CD14-positive monocyte (primary cell): Measurements from ENCODE around the gene FIBCD1. TPM values are rescaled to one million over a fixed set of nuclear protein-coding genes. Genes with fewer than 3 reads are reported as not detected.

Experiments used
- DNase-seq, 3 donors: peaks; one replicate each; pipeline ENCODE4 v3.0.0-alpha.2; 2011 to 2022
- H2AFZ ChIP-seq: 2 replicates; pipeline ENCODE4 v1.6.0; 2012; ENCODE audit warnings: mild to moderate bottlenecking, low read depth, low read length, inconsistent platforms; ENCODE audit not compliant: insufficient read depth, poor library complexity, severe bottlenecking
- H3K27ac ChIP-seq, 2 donors: 1 replicate in 1 of 2; 2 replicates in 1 of 2; pipeline ENCODE4 v1.5.1; 2012 to 2013; ENCODE audit warnings: low read length in 2 of 2, control low read depth in 1 of 2, inconsistent platforms in 1 of 2, low read depth in 1 of 2, mild to moderate bottlenecking in 1 of 2
- H3K27me3 ChIP-seq, 2 donors: one replicate each; pipeline versions ENCODE4 v1.6.0 to v1.6.1; 2011 to 2013; ENCODE audit warnings: low read length in 2 of 2; ENCODE audit not compliant: control insufficient read depth in 2 of 2, insufficient read depth in 2 of 2
- H3K36me3 ChIP-seq, 2 donors: replicated peaks in 1 of 2; 1 replicate in 1 of 2; 2 replicates in 1 of 2; pipeline versions ENCODE4 v1.5.1 to v1.6.1; 2012 to 2013; ENCODE audit warnings: low read length in 2 of 2, control low read depth in 1 of 2, inconsistent platforms in 1 of 2, mild to moderate bottlenecking in 1 of 2; ENCODE audit not compliant: insufficient read depth in 2 of 2, control insufficient read depth in 1 of 2
- H3K4me1 ChIP-seq, 2 donors: 1 replicate in 1 of 2; 2 replicates in 1 of 2; pipeline versions ENCODE4 v1.5.1 to v1.6.1; 2012 to 2013; ENCODE audit warnings: low read length in 2 of 2, control low read depth in 1 of 2, inconsistent platforms in 1 of 2, mild to moderate bottlenecking in 1 of 2, moderate library complexity in 1 of 2; ENCODE audit not compliant: insufficient read depth in 2 of 2, control insufficient read depth in 1 of 2
- H3K4me2 ChIP-seq: replicated peaks from 2 replicates; pipeline ENCODE3; 2012; ENCODE audit warnings: low read length, moderate library complexity, mild to moderate bottlenecking; ENCODE audit not compliant: poor library complexity, severe bottlenecking; ENCODE audit errors: extremely low read depth
- H3K4me3 ChIP-seq, 3 experiments: fragments of 200-600 bp in 1 of 3; sonication (generic) in 1 of 3; replicated peaks in 1 of 3; 1 replicate in 2 of 3; 2 replicates in 1 of 3; pipeline ENCODE4 v1.5.1; 2011 to 2013; ENCODE audit warnings: low read length in 3 of 3, mild to moderate bottlenecking in 3 of 3, control low read depth in 2 of 3, low read depth in 2 of 3, inconsistent platforms in 1 of 3, moderate library complexity in 1 of 3
- H3K79me2 ChIP-seq: 2 replicates; pipeline ENCODE4 v1.6.0; 2012; ENCODE audit warnings: mild to moderate bottlenecking, control low read depth, inconsistent platforms, low read length, moderate library complexity; ENCODE audit not compliant: insufficient read depth
- H3K9ac ChIP-seq: 2 replicates; pipeline ENCODE4 v1.6.0; 2017; ENCODE audit warnings: low read length, mild to moderate bottlenecking; ENCODE audit not compliant: insufficient read depth, poor library complexity, severe bottlenecking
- H3K9me3 ChIP-seq, 2 donors: replicated peaks in 1 of 2; 1 replicate in 1 of 2; 2 replicates in 1 of 2; pipeline versions ENCODE4 v1.5.1 to v1.6.1; 2012 to 2013; ENCODE audit warnings: low read length in 2 of 2, control low read depth in 1 of 2; ENCODE audit not compliant: control insufficient read depth in 1 of 2, insufficient read depth in 1 of 2
- H4K20me1 ChIP-seq: 2 replicates; pipeline ENCODE4 v1.6.0; 2012; ENCODE audit warnings: mild to moderate bottlenecking, low read length, control low read depth, moderate library complexity; ENCODE audit not compliant: insufficient read depth
- H3K27ac Mint-ChIP-seq, 7 donors: one replicate each; pipeline ENCODE4 v1.8.0; 2020; ENCODE audit warnings: mild to moderate bottlenecking in 7 of 7, mixed read lengths in 7 of 7, moderate library complexity in 6 of 7, inconsistent platforms in 2 of 7
- H3K27me3 Mint-ChIP-seq, 3 donors: one replicate each; pipeline ENCODE4 v1.8.0; 2021 to 2022; ENCODE audit warnings: low read depth in 3 of 3, mild to moderate bottlenecking in 3 of 3, mixed read lengths in 3 of 3, moderate library complexity in 3 of 3, inconsistent platforms in 1 of 3
- H3K36me3 Mint-ChIP-seq, 2 donors: one replicate each; pipeline ENCODE4 v1.8.0; 2020; ENCODE audit warnings: mixed read lengths in 2 of 2, inconsistent platforms in 1 of 2, mild to moderate bottlenecking in 1 of 2
- H3K4me1 Mint-ChIP-seq: one replicate; pipeline ENCODE4 v1.8.0; 2020; ENCODE audit warnings: mild to moderate bottlenecking, mixed read lengths
- H3K4me3 Mint-ChIP-seq, 2 donors: one replicate each; pipeline ENCODE4 v1.8.0; 2020; ENCODE audit warnings: mild to moderate bottlenecking in 2 of 2, mixed read lengths in 2 of 2, moderate library complexity in 1 of 2
- H3K9me3 Mint-ChIP-seq, 7 donors: one replicate each; pipeline ENCODE4 v1.8.0; 2020 to 2022; ENCODE audit warnings: mixed read lengths in 7 of 7, mild to moderate bottlenecking in 6 of 7, moderate library complexity in 6 of 7, inconsistent platforms in 2 of 7
- WGBS: methylation state at CpG from one replicate; pipeline ENCODE4 v1.1.5; 2013; ENCODE audit warnings: missing lambda C conversion rate; ENCODE audit not compliant: insufficient coverage; 5-methylcytosine and 5-hydroxymethylcytosine counted together
- intact Hi-C, 2 donors: fragments of 100-400 bp; cut with micrococcal nuclease; formaldehyde crosslinking; loops; one replicate each; pipeline versions ENCODE4 v1.15.0 to v1.15.1; 2023
- polyA plus RNA-seq, 3 donors: library from polyadenylated mRNA; depleted of rRNA in 1 of 3; unstranded in 2 of 3; stranded (reverse) in 1 of 3; fragments of 300-500 nt in 2 of 3; fragments of >200 nt in 1 of 3; fragmentation: Illumina TruSeq in 2 of 3; gene quantifications; 1 replicate in 2 of 3; 2 replicates in 1 of 3; pipeline ENCODE4 v1.2.3, GENCODE V29; 2012 to 2021
- TF ChIP-seq, protein P1 (sequence below): fragments of 200-600 bp; IDR thresholded peaks from one replicate; pipeline ENCODE4 v1.8.0; 2022; ENCODE audit warnings: antibody characterized with exemption, mild to moderate bottlenecking

The FIBCD1 gene
- polyA plus RNA-seq, 3 donors = not detected

DNA sequence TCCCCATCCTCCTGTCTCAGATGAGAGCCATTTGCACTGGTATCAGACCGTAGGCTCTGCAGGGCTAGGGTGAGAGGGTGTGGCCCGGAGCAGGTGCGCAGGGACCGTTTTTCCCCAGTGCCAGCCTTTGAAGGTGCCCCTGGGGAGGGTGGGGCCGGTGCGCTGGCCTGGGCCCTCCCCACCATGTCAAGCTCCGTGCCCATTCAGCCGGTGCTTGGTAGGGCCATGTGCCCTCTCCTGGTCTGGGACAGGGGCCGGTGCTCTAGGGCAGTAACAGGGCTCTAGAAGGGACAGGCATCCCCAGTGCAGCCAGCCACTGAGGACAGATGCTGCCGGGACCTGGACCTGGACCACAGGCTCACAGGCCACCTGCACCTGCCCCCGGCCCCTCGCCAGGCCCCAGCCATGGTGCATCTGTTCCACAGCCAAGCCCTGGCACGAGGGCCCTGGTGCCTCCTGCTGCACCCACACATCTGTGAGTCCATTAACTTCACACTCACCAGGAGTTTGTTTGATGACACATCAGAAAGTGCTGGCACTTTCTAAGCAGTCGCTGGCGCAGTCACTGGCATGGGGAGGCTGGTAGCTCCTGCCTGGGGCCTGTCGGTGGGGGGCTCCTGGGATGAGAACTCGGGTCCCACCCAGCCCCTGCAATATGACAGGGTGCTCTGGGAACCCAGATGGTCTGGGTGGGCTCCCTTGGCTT, 37.4 kb downstream of the FIBCD1 start:
- H3K27ac Mint-ChIP-seq = no peak overlapping the region
- intact Hi-C loops = no loop called here
- peaks cover 5 to 11% (median 9%) of the 10 kb centered on the region in 3 donors for H3K27me3 Mint-ChIP-seq
- H3K4me3 Mint-ChIP-seq = no peak overlapping the region
- Histone ChIP-seq H3K9ac (no peak overlapping the region), H3K79me2 (no peaks in the 10 kb centered on the region), H3K27ac (no peak overlapping the region), H3K4me3 (no peak overlapping the region), H3K9me3 (no peaks in the 10 kb centered on the region), H3K36me3 (no peaks in the 10 kb centered on the region), H3K27me3 (no peaks in the 10 kb centered on the region), H3K4me2 (no peak overlapping the region), H2AFZ (no peak overlapping the region), H4K20me1 (no peaks in the 10 kb centered on the region), H3K4me1 (no peaks in the 10 kb centered on the region)
- H3K4me1 Mint-ChIP-seq = peaks cover 2% of the 10 kb centered on the region
- H3K9me3 Mint-ChIP-seq = peaks cover 0 to 4% (median 0%) of the 10 kb centered on the region in 7 donors
- WGBS = 86% methylated on average over 14 of the region's 17 CpGs
- H3K36me3 Mint-ChIP-seq = no peaks in the 10 kb centered on the region
- TF ChIP-seq, protein P1, sequence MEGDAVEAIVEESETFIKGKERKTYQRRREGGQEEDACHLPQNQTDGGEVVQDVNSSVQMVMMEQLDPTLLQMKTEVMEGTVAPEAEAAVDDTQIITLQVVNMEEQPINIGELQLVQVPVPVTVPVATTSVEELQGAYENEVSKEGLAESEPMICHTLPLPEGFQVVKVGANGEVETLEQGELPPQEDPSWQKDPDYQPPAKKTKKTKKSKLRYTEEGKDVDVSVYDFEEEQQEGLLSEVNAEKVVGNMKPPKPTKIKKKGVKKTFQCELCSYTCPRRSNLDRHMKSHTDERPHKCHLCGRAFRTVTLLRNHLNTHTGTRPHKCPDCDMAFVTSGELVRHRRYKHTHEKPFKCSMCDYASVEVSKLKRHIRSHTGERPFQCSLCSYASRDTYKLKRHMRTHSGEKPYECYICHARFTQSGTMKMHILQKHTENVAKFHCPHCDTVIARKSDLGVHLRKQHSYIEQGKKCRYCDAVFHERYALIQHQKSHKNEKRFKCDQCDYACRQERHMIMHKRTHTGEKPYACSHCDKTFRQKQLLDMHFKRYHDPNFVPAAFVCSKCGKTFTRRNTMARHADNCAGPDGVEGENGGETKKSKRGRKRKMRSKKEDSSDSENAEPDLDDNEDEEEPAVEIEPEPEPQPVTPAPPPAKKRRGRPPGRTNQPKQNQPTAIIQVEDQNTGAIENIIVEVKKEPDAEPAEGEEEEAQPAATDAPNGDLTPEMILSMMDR = no peak
- DNase-seq = no peak

DNA sequence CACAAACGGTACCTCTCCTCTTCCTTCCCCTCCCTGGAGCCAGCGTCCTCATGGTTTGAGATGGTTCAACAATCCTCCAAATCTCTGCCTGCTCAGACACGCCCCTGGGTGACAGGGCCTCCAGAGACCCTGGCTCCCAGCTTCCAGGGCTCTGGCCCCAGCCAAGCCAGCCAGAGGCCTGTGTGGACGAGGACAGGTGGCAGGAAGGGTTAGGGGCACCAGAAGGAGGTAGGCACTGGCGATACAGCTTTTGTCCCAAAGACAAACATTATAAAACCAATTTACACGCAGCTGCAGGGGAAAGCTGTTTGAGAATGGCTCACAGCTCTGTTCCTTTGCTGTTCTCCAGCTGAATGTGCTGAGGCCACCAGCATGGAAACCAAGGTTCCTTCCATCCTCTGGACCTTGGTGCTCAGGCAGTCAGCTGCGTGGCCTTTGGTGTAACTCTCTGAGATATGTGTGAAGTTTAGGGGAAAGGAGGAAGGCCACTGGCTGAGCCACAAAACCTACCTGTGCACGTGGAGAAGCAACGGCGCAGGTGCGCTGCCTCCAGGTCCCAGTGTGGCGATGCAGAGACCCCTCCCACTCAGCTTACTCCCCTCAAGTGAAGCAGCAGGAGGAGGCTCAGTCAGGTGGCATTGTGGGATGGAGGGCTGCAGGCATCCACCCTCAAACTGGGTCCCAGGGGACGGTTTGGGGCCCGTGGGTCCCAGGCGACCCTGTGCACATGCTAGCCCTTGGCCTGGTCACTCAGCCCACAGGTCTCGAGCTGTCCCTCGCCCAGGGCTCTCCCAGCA, 38.1 kb downstream of the FIBCD1 start:
- no peaks in the 10 kb centered on the region for H3K9me3 ChIP-seq
- H3K4me3 Mint-ChIP-seq = no peak overlapping the region
- 76% methylated on average over 10 of the region's 17 CpGs for WGBS
- TF ChIP-seq, protein P1 = no peak
- no peak overlapping the region for H3K4me3 ChIP-seq
- H3K27ac ChIP-seq = no peak overlapping the region
- H3K9ac ChIP-seq = no peak overlapping the region
- intact Hi-C loops = no loop called here
- H3K36me3 ChIP-seq = no peaks in the 10 kb centered on the region
- no peaks in the 10 kb centered on the region for H3K79me2 ChIP-seq
- H3K27ac Mint-ChIP-seq = no peak overlapping the region
- no peak overlapping the region for H2AFZ ChIP-seq
- no peak overlapping the region for H3K4me2 ChIP-seq
- no peaks in the 10 kb centered on the region for H4K20me1 ChIP-seq
- no peaks in the 10 kb centered on the region for H3K36me3 Mint-ChIP-seq
- peaks cover 2% of the 10 kb centered on the region for H3K4me1 Mint-ChIP-seq
- H3K4me1 ChIP-seq = no peaks in the 10 kb centered on the region
- no peaks in the 10 kb centered on the region for H3K27me3 ChIP-seq
- H3K27me3 Mint-ChIP-seq = peaks cover 5 to 9% (median 8%) of the 10 kb centered on the region in 3 donors
- DNase-seq = no peak
- peaks cover 0 to 4% (median 0%) of the 10 kb centered on the region in 7 donors for H3K9me3 Mint-ChIP-seq
